Epithelial cell of esophagus (primary cell): ENCODE results near the gene GRB10.

Experiments used
- DNase-seq: peaks from one replicate; pipeline ENCODE4 v3.0.0; 2010; ENCODE audit warnings: low read depth
- H3K4me3 ChIP-seq: 2 replicates; pipeline ENCODE4 v1.5.1; 2011; ENCODE audit warnings: mild to moderate bottlenecking, low read length, control low read depth
- TF ChIP-seq, protein P1 (sequence below): IDR thresholded peaks from 2 replicates; pipeline ENCODE4 v1.5.1; 2011; ENCODE audit warnings: low read depth, mild to moderate bottlenecking, low read length, control low read depth, inconsistent platforms; ENCODE audit not compliant: insufficient read depth; ENCODE audit errors: missing control alignments

GRB10 gene

DNA sequence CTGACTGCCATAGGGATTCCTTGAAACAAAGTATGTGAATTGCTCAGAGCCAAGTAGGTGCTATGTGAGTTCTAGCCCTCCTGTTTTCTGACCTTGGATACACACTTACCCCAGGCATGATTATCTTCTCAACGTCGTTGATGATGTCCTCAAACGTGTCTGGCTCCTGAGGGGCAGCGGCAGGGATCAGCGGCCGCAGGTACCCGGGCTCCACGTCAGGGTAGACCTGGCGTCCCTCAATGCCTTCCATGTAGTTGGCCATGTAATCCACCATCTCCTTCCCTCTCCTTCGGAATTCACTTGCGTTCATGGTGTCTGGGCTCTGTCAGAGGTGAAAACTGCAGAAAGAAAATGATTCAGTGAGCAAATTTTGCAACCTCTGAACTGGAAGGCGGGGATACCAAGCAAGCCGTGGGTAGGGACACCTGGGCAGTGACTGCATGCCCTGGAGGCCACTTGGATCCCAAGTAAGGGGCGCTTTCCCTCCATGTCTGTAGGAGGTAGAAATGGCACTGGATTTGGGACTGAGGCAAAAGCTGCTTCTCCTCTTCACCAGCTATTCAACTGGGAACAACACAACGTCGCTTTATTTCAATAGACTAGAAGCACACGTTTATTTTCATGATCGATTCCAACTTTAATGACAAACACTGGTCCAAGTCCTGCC, 238.8 kb downstream of the GRB10 start:
- TF ChIP-seq, protein P1, sequence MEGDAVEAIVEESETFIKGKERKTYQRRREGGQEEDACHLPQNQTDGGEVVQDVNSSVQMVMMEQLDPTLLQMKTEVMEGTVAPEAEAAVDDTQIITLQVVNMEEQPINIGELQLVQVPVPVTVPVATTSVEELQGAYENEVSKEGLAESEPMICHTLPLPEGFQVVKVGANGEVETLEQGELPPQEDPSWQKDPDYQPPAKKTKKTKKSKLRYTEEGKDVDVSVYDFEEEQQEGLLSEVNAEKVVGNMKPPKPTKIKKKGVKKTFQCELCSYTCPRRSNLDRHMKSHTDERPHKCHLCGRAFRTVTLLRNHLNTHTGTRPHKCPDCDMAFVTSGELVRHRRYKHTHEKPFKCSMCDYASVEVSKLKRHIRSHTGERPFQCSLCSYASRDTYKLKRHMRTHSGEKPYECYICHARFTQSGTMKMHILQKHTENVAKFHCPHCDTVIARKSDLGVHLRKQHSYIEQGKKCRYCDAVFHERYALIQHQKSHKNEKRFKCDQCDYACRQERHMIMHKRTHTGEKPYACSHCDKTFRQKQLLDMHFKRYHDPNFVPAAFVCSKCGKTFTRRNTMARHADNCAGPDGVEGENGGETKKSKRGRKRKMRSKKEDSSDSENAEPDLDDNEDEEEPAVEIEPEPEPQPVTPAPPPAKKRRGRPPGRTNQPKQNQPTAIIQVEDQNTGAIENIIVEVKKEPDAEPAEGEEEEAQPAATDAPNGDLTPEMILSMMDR = no peak
- DNase-seq = no peak
- H3K4me3 ChIP-seq = no peak overlapping the region

DNA sequence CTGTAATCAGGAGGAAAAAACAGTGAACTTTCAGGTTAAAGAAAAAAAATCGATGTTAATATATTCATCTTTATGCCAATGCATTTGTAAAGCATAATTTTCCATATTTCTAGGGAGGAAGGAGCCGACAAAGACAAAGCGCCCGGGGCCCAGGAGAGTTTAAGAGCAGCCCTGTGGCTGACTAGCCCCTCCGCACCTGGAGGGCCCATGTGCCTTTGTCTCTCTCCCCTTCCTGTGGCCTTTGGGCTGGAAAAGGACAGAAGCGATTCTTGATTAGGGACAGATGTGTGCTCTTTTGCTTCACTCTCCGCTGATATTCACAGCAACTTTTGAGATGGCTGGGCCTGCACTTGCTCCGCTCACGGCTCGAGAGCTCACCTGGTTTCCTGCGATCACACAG, 240.6 kb downstream of the GRB10 start:
- DNase-seq = no peak
- H3K4me3 ChIP-seq = no peak overlapping the region
- TF ChIP-seq, protein P1 = no peak

DNA sequence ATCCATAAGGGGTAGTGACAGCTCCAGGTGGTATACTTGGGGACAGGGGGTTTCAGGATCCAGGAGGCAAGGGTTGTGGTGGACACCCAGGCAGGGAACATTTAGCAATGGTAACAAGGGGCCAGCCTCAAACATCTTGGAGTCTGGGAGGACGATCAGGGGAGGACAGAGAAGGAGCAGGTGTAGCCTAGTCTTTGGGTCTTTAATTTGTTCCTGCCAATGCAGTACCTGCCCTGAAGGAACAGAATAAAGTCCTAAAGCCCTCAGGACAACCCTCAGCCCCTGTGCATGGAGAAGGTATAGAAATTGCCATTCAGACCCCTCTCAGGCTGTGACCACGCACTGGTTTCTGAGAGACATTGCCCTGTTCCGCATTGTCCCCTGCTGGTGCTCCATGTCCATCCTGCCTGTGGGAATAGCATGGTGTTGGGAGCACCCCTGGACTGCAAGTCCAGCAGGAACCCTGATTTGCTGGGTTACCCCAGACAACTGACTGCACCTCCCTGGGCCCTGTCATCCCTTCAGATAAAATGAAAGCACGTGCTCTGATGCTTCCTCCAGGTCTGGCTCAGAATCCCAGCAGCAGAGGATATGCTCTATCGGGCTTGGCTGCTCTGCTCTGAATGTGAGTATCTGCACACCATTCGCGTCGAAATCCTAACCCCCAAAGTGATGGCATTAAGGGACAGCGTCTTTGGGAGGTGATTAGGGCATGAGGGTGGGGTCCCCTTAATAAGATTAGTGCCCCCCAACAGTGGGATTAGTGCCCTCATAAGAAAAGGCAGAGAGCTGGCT, 241.7 kb downstream of the GRB10 start:
- DNase-seq = no peak
- TF ChIP-seq, protein P1 = no peak
- no peak overlapping the region for H3K4me3 ChIP-seq
